Hematopoietic multipotent progenitor cell treated with erythropoietin and hydrocortisone succinate and interleukin-3 and kit ligand, for 15 days (in vitro differentiated cells): ENCODE data around the gene ATAD1.

Experiments
- DNase-seq: peaks from one replicate; pipeline ENCODE4 v3.0.0-alpha.2; 2015; ENCODE audit warnings: low spot score

The ATAD1 gene

DNA sequence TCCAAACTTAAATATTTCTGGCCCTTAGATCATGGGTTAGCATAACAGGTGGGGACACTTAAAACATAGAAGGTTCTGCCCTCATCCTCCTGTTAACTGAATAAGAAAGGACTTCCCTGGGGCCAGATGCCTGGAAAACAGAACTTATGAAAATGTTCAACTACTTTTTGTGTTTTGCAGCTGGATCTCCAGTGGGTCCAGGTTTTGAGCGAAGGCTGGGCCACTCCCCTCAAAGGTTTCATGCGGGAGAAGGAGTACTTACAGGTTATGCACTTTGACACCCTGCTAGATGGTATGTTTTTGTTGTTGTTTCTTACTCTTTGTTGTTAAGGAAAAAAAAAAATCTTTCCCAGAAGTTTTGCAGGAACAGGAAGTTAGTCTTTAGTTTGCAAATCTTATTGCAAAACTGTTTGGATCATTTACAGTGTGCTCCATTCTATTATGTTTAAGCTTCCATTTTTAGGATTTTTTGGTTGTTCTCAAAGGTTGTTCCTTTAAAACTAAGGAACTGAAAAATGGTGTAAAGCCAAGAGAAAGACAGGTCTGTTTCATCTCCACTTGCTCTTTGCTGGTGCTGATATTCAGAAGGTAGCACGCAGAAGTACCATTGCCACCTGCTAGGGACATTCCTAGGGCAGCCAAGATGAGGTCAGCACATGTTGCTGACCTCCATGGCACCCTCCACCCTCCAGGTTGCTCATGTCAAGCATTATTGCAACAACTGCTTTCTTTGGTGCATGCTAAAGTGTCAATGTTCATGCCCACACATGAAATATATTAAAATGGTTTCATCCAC, 102.3 kb downstream of the ATAD1 start:
- no peak for DNase-seq

- DNase-seq, result no peak
Observed at GRCh38 chr10:87713707-87714106, 104.3 kb downstream of the ATAD1 start.

- no peak for DNase-seq
Observed at GRCh38 chr10:87712913-87713616, 105.0 kb downstream of the ATAD1 start.

GRCh38 chr10:87707254-87707653, 110.8 kb downstream of the ATAD1 start:
- DNase-seq, result no peak

DNA sequence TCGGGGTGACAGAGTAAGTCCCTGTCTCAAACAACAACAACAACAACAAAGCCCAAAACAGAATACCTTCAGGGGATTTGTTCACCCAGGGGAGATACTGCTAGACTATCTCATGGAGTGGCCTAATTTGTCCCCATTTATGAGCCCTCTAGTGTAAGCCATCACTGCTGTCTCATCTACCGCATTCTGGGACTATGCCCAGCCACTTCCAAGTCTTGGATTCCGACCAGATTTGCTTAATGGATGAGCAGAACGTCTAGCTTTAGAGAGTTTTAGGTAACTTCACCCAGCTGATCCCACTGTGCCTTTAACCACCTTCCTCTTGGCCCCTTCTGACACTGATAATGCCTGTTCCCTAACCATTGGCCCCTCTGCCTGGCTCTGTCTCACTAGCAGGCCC, 111.3 kb downstream of the ATAD1 start:
- DNase-seq, result no peak

- DNase-seq, result no peak
Observed at GRCh38 chr10:87705339-87705738, 112.7 kb downstream of the ATAD1 start.

DNA sequence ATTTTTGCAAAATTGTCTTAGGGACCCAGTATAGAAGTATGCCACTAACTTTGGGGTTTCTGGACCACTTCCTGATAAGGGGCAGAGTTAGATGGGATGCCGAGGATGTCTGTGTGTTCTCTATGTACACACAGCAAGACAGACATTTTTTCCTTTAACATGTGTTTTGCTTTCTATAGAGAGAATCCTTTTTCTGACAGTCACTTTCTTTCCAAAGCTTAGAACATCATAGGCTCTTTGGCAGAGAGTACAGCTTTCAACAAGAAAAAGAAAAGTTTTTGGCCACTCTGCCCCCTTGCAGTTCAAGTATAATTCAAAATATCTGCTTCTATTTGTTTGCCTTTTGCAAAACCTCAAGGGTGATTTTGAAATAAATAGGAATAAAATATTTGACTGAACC, 114.3 kb downstream of the ATAD1 start:
- DNase-seq, result no peak

DNA sequence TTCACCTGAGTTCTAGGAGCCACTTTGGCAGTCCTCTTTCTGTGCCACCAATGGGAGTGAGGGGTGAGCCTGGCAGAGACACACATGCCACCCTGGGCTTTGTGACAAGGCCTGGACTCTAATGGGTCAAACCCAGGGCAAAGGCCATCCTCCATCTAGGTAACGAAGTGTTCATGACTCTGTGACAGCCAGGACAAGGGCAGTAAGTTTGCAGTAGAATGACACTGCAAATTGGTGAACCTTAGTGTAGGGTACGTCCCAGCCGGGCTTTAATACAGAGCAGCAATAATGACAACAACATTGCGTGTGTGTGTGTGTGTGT, 115.1 kb downstream of the ATAD1 start:
- no peak for DNase-seq

DNA sequence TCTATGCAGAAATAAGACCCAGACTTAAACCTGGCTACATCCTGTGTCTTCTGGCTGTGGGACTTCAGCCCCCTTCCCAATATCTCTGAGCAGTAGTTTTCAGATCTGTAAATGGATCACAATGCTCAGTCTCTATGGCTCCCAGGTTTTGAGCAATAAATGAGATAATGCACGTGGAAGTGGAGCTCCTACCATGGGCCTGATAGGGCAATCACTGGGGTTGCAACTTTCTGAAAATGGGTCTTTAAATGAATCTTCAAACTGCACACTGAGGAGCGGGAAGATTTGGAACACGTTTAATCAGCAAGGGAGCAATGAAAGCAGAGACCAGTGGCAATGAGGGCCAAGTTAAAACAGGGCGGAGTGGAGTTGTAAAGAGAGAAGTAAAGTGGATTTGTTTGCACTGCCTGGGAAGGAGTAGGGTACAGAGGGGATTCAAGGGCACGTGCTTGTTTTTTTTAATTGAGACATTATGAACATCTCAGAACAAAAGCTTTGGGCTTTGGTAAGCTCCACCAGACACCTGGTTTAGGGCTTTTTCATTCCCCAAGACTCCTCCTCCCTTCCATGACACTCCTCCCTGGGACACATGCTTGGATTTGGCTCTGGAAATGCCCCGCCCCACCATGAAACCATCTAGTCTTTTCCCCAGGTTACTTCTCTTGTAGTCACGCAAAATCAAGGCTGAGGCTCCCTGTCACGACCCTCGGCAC, 115.6 kb downstream of the ATAD1 start:
- DNase-seq, result no peak
